Heart left ventricle (tissue), 13 donors: ENCODE measurements around the gene DOCK9.

ENCODE experiments used
- POLR2A ChIP-seq, 2 donors: fragments of 450-650 bp; IDR thresholded peaks; one replicate each; pipeline ENCODE4 v1.6.1; 2017; ENCODE audit warnings: antibody characterized with exemption in 2 of 2, mild to moderate bottlenecking in 2 of 2, moderate library complexity in 2 of 2
- TF ChIP-seq, protein P1 (sequence below), 12 donors: fragments of 200-600 bp; sonication (generic) in 4 of 12; IDR thresholded peaks; one replicate each; pipeline versions ENCODE4 v1.5.0 to v1.8.0; 2018 to 2022; ENCODE audit warnings: antibody characterized with exemption in 12 of 12, mild to moderate bottlenecking in 5 of 12
- donor health status: ischemic (EF 13 %, LVEDD 7.1; RV severe dilation, severe dysfunction).
- donor health status: DM: no; HTN: yes; CAD: no.
- donor health status: DM: no; HTN: no; CAD: no.
- donor health status: ischemic (EF 25% LVEDD 6.9; RV normal size, moderate dysfunction).
- donor health status: ischemic (EF 25% LVEDD 5.7; RV mildly dilated, moderate dysfunction).
- donor health status: ischemic (EF 35%, LVEDD 5.7; RV mildly dilated, moderate dysfunction).
- donor health status: nonischemic (EF 11% LVEDD 7.7; RV severe dilation, severe dysfunction).
- donor health status: DM: yes; HTN: yes; CAD: no.
- donor health status: PGD.
- donor health status: ischemic (EF 29% LVEDD 5.4; RV normal size, mild dysfunction).
- donor health status: nonischemic (EF 23%, LVEDD 6.1; RV moderate dilation, normal function).

DNA sequence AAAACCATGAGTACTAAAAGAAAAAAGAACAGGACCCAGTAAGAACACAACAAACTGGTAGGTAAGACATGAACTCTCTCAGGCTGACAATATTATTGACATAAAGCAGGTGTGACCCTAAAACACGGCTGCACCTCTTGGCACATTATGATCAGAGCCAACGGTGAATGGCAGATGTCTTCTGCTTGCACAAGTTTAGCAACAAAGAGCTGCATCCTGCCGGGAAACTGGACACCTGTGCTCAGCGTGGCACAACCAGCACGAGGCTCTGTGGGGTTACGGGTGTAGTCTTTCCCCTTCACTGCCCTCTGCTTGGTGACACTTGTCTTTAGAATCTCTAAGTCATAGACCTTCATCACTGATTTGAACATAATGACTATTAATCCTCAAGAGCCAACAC, 97.9 kb downstream of the DOCK9 start:
- TF ChIP-seq POLR2A (IDR thresholded peaks at IDR 0.05): no peak
- TF ChIP-seq, protein P1, sequence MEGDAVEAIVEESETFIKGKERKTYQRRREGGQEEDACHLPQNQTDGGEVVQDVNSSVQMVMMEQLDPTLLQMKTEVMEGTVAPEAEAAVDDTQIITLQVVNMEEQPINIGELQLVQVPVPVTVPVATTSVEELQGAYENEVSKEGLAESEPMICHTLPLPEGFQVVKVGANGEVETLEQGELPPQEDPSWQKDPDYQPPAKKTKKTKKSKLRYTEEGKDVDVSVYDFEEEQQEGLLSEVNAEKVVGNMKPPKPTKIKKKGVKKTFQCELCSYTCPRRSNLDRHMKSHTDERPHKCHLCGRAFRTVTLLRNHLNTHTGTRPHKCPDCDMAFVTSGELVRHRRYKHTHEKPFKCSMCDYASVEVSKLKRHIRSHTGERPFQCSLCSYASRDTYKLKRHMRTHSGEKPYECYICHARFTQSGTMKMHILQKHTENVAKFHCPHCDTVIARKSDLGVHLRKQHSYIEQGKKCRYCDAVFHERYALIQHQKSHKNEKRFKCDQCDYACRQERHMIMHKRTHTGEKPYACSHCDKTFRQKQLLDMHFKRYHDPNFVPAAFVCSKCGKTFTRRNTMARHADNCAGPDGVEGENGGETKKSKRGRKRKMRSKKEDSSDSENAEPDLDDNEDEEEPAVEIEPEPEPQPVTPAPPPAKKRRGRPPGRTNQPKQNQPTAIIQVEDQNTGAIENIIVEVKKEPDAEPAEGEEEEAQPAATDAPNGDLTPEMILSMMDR (IDR thresholded peaks at IDR 0.05): no peak
